ENCODE measurements around the gene NELFCD. TPM values are rescaled to one million over a fixed set of nuclear protein-coding genes. Genes with fewer than 3 reads are reported as not detected.
A peak's percentile ranks its signal among the peaks of the same experiment; 100 is the strongest.

Gene NELFCD
- total and polyA plus RNA-seq, 2 donors from 2014 or later, result 50.2 to 63.4 TPM

GRCh38 chr20:59013031-59013951, 32.2 kb downstream of the NELFCD start:
- Histone ChIP-seq H3K9ac (ENCODE audit: low read length in 3 of 3) (no peak overlapping the region), H3K27ac (ENCODE audit: low read depth in 2 of 2, low read length in 2 of 2) (no peak overlapping the region), H3K4me1 (ENCODE audit: control insufficient read depth in 2 of 3, insufficient read depth in 2 of 3, low read depth in 1 of 3, low read length in 3 of 3) (peaks cover 0 to 9% (median 5%) of the 10 kb centered on the region in 3 donors), H3K36me3 (ENCODE audit: control insufficient read depth in 2 of 3, insufficient read depth in 3 of 3, low read length in 3 of 3) (no peaks in the 10 kb centered on the region), H3K9me3 (ENCODE audit: control insufficient read depth in 2 of 3, insufficient read depth in 1 of 3, low read length in 3 of 3) (no peaks in the 10 kb centered on the region), H3K4me3 (ENCODE audit: low read length in 3 of 3) (no peak overlapping the region), H3K27me3 (ENCODE audit: control insufficient read depth, insufficient read depth, low read length) (no peaks in the 10 kb centered on the region)
- no peak for TF ChIP-seq CTCF (IDR thresholded peaks at IDR 0.05; ENCODE audit: borderline replicate concordance, extremely low read depth, insufficient read depth)
- peak in 1 of 5 donors; percentile 26 for DNase-seq
- intact Hi-C loops (cut with DNase I), result no loop called here
- FAIRE-seq, result no peak

GRCh38 chr20:59013959-59014608, 33.0 kb downstream of the NELFCD start:
- DNase-seq (peak in 1 of 5 donors; percentile 59), FAIRE-seq (no peak)
- Histone ChIP-seq H3K9ac (ENCODE audit: low read length in 3 of 3) (no peak overlapping the region), H3K27ac (ENCODE audit: low read depth in 2 of 2, low read length in 2 of 2) (no peak overlapping the region), H3K27me3 (ENCODE audit: control insufficient read depth, insufficient read depth, low read length) (no peaks in the 10 kb centered on the region), H3K4me3 (ENCODE audit: low read length in 3 of 3) (no peak overlapping the region), H3K9me3 (ENCODE audit: control insufficient read depth in 2 of 3, insufficient read depth in 1 of 3, low read length in 3 of 3) (no peaks in the 10 kb centered on the region), H3K4me1 (ENCODE audit: control insufficient read depth in 2 of 3, insufficient read depth in 2 of 3, low read depth in 1 of 3, low read length in 3 of 3) (peaks cover 0 to 9% (median 5%) of the 10 kb centered on the region in 3 donors), H3K36me3 (ENCODE audit: control insufficient read depth in 2 of 3, insufficient read depth in 3 of 3, low read length in 3 of 3) (no peaks in the 10 kb centered on the region)
- TF ChIP-seq CTCF (IDR thresholded peaks at IDR 0.05; ENCODE audit: borderline replicate concordance, extremely low read depth, insufficient read depth), result no peak
- intact Hi-C loops (cut with DNase I), result no loop called here

- H3K36me3 ChIP-seq (ENCODE audit: control insufficient read depth in 2 of 3, insufficient read depth in 3 of 3, low read length in 3 of 3), result no peaks in the 10 kb centered on the region
- intact Hi-C loops (cut with DNase I), result no loop called here
- H3K4me1 ChIP-seq (ENCODE audit: control insufficient read depth in 2 of 3, insufficient read depth in 2 of 3, low read depth in 1 of 3, low read length in 3 of 3), result peaks cover 0 to 9% (median 5%) of the 10 kb centered on the region in 3 donors
- FAIRE-seq, result no peak
- DNase-seq, result no peak
- H3K9me3 ChIP-seq (ENCODE audit: control insufficient read depth in 2 of 3, insufficient read depth in 1 of 3, low read length in 3 of 3), result no peaks in the 10 kb centered on the region
- H3K27me3 ChIP-seq (ENCODE audit: control insufficient read depth, insufficient read depth, low read length), result no peaks in the 10 kb centered on the region
- no peak overlapping the region for H3K27ac ChIP-seq (ENCODE audit: low read depth in 2 of 2, low read length in 2 of 2)
- H3K9ac ChIP-seq (ENCODE audit: low read length in 3 of 3), result no peak overlapping the region
- no peak for TF ChIP-seq CTCF (IDR thresholded peaks at IDR 0.05; ENCODE audit: borderline replicate concordance, extremely low read depth, insufficient read depth)
- H3K4me3 ChIP-seq (ENCODE audit: low read length in 3 of 3), result no peak overlapping the region
Measured at GRCh38 chr20:59014680-59015389, 33.8 kb downstream of the NELFCD start.
